D341Med (cell line): ENCODE measurements around the gene ZMYM5.
A peak's percentile ranks its signal among the peaks of the same experiment; 100 is the strongest.
"Not testable (repeated sequence)": the region's sequence is repeated elsewhere in the genome, so short reads cannot be mapped to it uniquely, and the experiment has no call there.

Experiments
- DNase-seq: peaks from one replicate; pipeline ENCODE4 v3.0.0; 2012; ENCODE audit warnings: low spot score

Gene ZMYM5

GRCh38 chr13:19818223-19818842 is 45.1 kb downstream of the ZMYM5 start:
- peak; percentile 69 for DNase-seq

DNA sequence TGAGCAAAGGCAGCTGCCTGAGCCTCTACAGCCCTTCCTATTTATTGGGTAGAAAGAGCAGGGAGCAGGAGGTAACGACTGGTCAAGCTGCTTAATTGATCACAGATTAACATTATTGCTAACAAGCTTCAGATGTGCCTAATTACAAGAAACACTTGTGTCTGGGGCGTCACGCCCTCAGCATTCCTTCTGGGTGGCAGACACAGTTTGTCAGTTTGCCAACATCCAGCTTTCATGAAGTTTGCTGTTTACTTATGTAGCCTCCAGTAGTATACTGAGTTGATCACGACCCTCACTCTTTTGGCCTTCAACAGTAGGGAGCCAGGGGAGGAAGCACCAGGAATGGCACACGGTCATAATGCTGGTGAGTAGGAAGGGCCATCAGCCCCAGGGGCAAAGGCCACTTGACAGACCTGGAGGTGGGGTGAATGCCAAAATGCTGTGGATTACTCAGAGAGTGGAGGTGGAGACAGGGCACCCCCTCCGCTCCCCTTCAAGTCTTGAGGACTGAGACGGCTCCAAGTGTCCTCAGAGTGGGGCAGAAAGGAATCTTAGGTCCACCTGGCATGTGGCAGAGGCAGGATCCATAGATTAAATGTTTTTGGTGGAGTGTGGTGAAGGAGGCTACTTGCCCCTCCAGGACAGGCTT is 45.8 kb downstream of the ZMYM5 start:
- no peak for DNase-seq

DNA sequence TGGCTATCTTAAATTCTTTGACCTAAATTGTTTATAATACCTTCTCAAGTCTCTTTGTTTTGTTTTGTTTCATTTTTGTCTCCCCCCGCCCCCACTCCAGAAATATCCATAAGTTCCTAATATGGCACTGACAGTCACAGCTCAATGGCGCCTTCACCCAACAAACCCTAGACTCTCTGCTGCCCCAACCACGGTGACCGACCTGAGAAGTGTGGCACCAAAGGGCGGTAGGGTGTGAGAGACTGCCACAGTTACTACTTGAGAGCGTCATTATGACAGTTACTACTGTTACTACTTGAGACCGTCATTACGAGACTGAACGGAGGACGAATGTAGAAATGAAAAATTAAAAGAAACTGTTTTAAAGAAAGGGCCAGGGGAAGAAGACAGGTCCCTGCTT is 46.3 kb downstream of the ZMYM5 start:
- DNase-seq, result no peak

GRCh38 chr13:19815842-19816241 is 47.6 kb downstream of the ZMYM5 start:
- not testable (repeated sequence) for DNase-seq

- DNase-seq, result no peak
These were observed 52.2 kb downstream of the ZMYM5 start for GRCh38 chr13:19810996-19811881.

DNA sequence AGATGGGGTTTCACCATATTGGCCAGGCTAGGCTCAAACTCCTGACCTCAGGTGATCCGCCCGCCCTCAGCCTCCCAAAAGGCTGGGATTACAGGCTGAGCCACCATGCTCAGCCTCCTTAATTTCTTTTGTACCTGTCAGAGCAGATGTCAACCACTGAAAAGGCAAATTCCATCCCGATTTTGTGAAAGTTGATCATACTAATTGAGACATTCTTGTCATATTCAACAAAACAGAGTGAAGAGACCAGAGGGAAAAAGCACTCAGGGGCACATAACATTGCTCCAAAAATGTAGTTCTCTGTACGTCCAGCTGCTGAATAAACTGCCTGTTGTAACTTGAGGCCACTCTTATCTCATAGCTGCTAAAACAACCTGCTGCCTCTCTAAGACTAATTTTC is 53.3 kb downstream of the ZMYM5 start:
- no peak for DNase-seq

DNA sequence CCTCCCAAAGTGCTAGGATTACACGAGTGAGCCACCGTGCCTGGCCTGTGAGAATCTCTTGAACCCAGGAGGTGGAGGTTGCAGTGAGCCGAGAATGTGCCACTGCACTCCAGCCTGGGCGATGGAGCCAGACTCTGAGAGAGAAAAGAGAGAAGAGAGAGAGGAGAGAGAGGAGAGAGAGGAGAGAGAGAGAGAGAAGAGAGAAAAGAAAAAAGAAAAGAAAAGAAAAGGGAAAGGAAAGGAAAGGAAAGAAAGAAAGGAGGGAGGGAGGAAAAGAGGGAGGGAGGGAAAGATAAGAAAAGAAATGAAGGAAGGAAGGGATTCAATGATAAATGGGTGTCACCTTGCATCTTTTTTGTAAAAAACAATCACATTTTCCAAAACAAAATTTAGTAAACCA is 57.7 kb downstream of the ZMYM5 start:
- no peak for DNase-seq

GRCh38 chr13:19795956-19796355 is 67.5 kb downstream of the ZMYM5 start:
- no peak for DNase-seq

GRCh38 chr13:19794631-19795030 is 68.8 kb downstream of the ZMYM5 start:
- DNase-seq, result peak; percentile 20

- DNase-seq, result peak; percentile 23
These were observed 71.4 kb downstream of the ZMYM5 start for GRCh38 chr13:19791953-19792537.

DNA sequence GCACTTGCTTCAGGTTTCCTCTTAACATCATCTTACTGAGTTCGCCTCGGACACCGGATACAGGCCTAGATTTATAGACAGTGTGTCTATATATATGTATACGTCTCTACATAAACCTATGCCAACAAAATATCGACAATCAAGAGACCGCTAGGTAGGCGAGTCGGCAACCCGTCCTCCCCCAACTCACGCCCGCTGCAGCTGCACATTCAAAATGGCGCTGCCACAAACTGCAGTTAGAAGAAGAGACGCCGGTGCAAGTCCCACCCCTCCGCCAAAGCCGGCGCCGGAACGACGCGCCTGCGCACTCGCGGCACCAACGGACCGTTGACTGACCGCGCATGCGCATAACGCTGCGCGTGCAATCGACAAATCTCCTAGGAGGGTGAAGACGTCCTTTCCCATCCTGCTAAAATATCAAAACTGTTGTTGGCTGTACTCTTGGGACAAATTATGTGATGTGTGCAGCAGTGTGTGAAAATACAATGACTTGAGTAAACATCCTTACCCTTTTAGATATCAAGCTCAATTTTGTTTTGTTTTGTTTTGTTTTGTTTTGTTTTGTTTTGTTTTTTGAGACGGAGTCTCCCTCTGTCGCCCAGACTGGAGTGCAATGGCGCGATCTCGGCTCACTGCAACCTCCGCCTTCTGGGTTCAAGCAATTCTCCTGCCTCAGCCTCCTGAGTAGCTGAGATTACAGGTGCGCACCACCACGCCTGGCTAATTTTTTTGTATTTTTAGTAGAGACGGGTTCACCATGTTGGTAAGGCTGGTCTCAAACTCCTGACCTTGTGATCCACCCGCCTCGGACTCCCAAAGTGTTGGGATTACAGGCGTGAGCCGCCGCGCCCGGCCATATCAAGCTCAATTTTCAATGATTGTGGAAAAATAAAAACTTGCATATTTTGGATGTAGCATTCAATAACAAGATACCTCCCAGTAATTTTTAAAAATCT is 80.4 kb downstream of the ZMYM5 start, which contains the start of gene PSPC1:
TSS of gene PSPC1 (minus strand) at position 219 of the 956 bp plus-strand sequence. CDS start at position 31, 188 bp downstream.
- DNase-seq, result peak; percentile 96

GRCh38 chr13:19782049-19782726 is 81.3 kb downstream of the ZMYM5 start:
- DNase-seq, result peak; percentile 59

GRCh38 chr13:19781526-19781925 is 81.9 kb downstream of the ZMYM5 start:
- no peak for DNase-seq

DNA sequence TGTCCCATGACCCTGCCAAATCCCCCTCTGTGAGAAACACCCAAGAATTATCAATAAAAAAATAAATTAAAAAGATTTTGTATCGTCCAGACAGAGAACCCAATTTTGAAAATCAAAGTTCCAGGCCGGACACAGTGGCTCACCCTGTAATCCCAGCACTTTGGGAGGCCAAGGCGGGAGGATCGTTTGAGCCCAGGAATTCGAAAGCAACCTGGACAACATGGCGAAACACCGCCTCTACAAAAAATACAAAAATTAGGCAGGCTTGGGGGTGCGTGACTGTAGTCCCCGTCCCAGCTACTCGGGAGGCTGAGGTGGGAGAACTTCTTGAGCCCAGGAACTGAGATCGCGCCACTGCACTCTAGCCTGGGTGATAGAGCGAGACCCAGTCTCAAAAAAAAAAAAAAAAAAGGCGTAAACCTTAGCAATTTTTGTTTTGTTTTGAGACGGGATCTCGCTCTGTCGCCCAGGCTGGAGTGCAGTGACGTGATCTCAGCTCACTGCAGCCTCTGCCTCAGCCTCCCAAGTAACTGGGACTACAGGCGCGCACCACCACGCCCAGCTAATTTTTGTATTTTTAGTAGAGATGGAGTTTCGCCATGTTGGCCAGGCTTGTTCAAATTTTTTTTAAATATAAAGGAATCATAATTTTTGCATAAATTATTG is 82.6 kb downstream of the ZMYM5 start:
- DNase-seq, result not testable (repeated sequence)
